GM18520 (cell line): ENCODE results near the gene TPST2.

Experiments
- ATAC-seq: cut with Tn5 transposase; IDR thresholded peaks from one replicate; pipeline ENCODE4 v1.9.1; 2021; ENCODE audit not compliant: unreplicated experiment

Gene TPST2

GRCh38 chr22:26581026-26581425, 8.9 kb downstream of the TPST2 start:
- ATAC-seq = no peak

GRCh38 chr22:26580240-26580962, 9.5 kb downstream of the TPST2 start:
- ATAC-seq = no peak

GRCh38 chr22:26579331-26579886, 10.5 kb downstream of the TPST2 start:
- ATAC-seq = no peak

- ATAC-seq = no peak
Observed at GRCh38 chr22:26577081-26577480, 12.9 kb downstream of the TPST2 start.

- ATAC-seq = no peak
Observed at GRCh38 chr22:26576026-26576680, 13.8 kb downstream of the TPST2 start.

- ATAC-seq = no peak
Observed at GRCh38 chr22:26574001-26574723, 15.8 kb downstream of the TPST2 start.

- ATAC-seq = no peak
Observed at GRCh38 chr22:26573026-26573662, 16.8 kb downstream of the TPST2 start.

- no peak for ATAC-seq
Observed at GRCh38 chr22:26570864-26571525, 18.9 kb downstream of the TPST2 start.

GRCh38 chr22:26570115-26570514, 19.8 kb downstream of the TPST2 start:
- no peak for ATAC-seq

- no peak for ATAC-seq
Observed at GRCh38 chr22:26568207-26568706, 21.7 kb downstream of the TPST2 start.

- no peak for ATAC-seq
Observed at GRCh38 chr22:26567610-26568009, 22.3 kb downstream of the TPST2 start.

- ATAC-seq = no peak
Observed at GRCh38 chr22:26566994-26567393, 22.9 kb downstream of the TPST2 start.

- no peak for ATAC-seq
Observed at GRCh38 chr22:26565889-26566288, 24.0 kb downstream of the TPST2 start.

- no peak for ATAC-seq
Observed at GRCh38 chr22:26565181-26565580, 24.8 kb downstream of the TPST2 start.

GRCh38 chr22:26564672-26565071, 25.3 kb downstream of the TPST2 start:
- ATAC-seq = no peak

GRCh38 chr22:26564181-26564580, 25.8 kb downstream of the TPST2 start:
- ATAC-seq = no peak

- no peak for ATAC-seq
Observed at GRCh38 chr22:26563022-26563421, 26.9 kb downstream of the TPST2 start.

GRCh38 chr22:26561756-26562417, 28.0 kb downstream of the TPST2 start:
- ATAC-seq = no peak

- ATAC-seq = no peak
Observed at GRCh38 chr22:26559961-26560575, 29.9 kb downstream of the TPST2 start.
